Measurements from ENCODE around the gene KRTAP10-3. TPM values are rescaled to one million over a fixed set of nuclear protein-coding genes. Genes with fewer than 3 reads are reported as not detected.
"Not testable (repeated sequence)": the region's sequence is repeated elsewhere in the genome, so short reads cannot be mapped to it uniquely, and the experiment has no call there.

The KRTAP10-3 gene
- total RNA-seq, 1 experiment from 2014 or later = not detected

DNA sequence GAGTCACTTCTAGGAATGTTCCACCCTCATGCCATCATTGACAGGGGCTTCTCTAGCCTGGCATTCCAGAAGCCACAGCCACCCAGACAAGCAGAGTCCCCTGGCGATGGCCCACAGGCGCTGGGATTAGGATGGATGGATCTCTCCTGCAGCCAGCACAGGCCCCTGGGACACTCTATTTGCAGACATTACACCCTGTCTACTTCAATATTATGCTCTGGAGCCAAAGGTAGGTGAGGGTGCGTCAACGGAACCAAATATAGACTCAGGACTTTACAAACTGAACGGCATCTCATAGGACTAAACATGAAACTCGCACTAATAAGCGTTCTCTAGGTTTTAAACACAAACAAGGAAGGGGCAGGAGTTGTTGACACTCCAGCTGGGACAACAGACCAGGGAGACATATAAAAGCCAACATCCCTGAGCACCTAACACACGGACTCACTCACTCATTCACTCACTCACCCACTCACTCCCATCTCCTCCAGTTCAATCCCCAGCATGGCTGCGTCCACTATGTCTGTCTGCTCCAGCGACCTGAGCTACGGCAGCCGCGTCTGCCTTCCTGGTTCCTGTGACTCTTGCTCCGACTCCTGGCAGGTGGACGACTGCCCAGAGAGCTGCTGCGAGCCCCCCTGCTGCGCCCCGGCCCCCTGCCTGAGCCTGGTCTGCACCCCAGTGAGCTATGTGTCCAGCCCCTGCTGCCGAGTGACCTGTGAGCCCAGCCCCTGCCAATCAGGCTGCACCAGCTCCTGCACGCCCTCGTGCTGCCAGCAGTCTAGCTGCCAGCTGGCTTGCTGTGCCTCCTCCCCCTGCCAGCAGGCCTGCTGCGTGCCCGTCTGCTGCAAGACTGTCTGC is 41.8 kb upstream of the KRTAP10-3 start, which contains the start of gene KRTAP10-7:
Gene KRTAP10-7 (plus strand): TSS at position 480 of the 861 bp plus-strand sequence. CDS start 25 bp downstream, at position 505.
- H3K27me3 ChIP-seq (replicated peaks; ENCODE audit: control insufficient read depth, insufficient read depth, low read length); H3K36me3 ChIP-seq (ENCODE audit: control insufficient read depth, insufficient read depth, low read length); H3K9me3 ChIP-seq; POLR2A ChIA-PET; H3K36me3 Mint-ChIP-seq (ENCODE audit: insufficient read depth, unreplicated experiment); DNase-seq; H3K27ac Mint-ChIP-seq (ENCODE audit: unreplicated experiment); H3K4me3 ChIP-seq (ENCODE audit: low read depth, low read length); H3K4me3 Mint-ChIP-seq (ENCODE audit: unreplicated experiment); H3K4me1 ChIP-seq; intact Hi-C loops (cut with micrococcal nuclease; ENCODE audit: unreplicated experiment); H3K27me3 Mint-ChIP-seq (ENCODE audit: insufficient read depth, unreplicated experiment); H3K4me1 Mint-ChIP-seq (ENCODE audit: low read depth, unreplicated experiment); CTCF ChIA-PET; BruUV-seq (replicated peaks): not testable (repeated sequence)
- H3K9me3 Mint-ChIP-seq (ENCODE audit: unreplicated experiment) = peaks cover 18% of the 10 kb centered on the region

- H3K27me3 ChIP-seq (replicated peaks; ENCODE audit: control insufficient read depth, insufficient read depth, low read length) = no peaks in the 10 kb centered on the region
- intact Hi-C loops (cut with micrococcal nuclease; ENCODE audit: unreplicated experiment) = no loop called here
- H3K27ac Mint-ChIP-seq (ENCODE audit: unreplicated experiment) = no peak overlapping the region
- BruUV-seq (replicated peaks) = no TSS peak
- peaks cover 8% of the 10 kb centered on the region for H3K27me3 Mint-ChIP-seq (ENCODE audit: insufficient read depth, unreplicated experiment)
- TF ChIP-seq, protein P1, sequence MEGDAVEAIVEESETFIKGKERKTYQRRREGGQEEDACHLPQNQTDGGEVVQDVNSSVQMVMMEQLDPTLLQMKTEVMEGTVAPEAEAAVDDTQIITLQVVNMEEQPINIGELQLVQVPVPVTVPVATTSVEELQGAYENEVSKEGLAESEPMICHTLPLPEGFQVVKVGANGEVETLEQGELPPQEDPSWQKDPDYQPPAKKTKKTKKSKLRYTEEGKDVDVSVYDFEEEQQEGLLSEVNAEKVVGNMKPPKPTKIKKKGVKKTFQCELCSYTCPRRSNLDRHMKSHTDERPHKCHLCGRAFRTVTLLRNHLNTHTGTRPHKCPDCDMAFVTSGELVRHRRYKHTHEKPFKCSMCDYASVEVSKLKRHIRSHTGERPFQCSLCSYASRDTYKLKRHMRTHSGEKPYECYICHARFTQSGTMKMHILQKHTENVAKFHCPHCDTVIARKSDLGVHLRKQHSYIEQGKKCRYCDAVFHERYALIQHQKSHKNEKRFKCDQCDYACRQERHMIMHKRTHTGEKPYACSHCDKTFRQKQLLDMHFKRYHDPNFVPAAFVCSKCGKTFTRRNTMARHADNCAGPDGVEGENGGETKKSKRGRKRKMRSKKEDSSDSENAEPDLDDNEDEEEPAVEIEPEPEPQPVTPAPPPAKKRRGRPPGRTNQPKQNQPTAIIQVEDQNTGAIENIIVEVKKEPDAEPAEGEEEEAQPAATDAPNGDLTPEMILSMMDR (IDR thresholded peaks at IDR 0.05; ENCODE audit: insufficient read depth in 1 of 2, low read depth in 1 of 2, low read length in 1 of 2, severe bottlenecking in 1 of 2, unreplicated experiment in 1 of 2) = no peak
- peaks cover 7% of the 10 kb centered on the region for H3K4me1 Mint-ChIP-seq (ENCODE audit: low read depth, unreplicated experiment)
- no peak overlapping the region for H3K4me3 ChIP-seq (ENCODE audit: low read depth, low read length)
- H3K9me3 Mint-ChIP-seq (ENCODE audit: unreplicated experiment) = peaks cover 18% of the 10 kb centered on the region
- no peak for DNase-seq
- no peaks in the 10 kb centered on the region for H3K36me3 ChIP-seq (ENCODE audit: control insufficient read depth, insufficient read depth, low read length)
- no peaks in the 10 kb centered on the region for H3K9me3 ChIP-seq
- no peaks in the 10 kb centered on the region for H3K36me3 Mint-ChIP-seq (ENCODE audit: insufficient read depth, unreplicated experiment)
- POLR2A ChIA-PET = no interaction called here
- no peaks in the 10 kb centered on the region for H3K4me1 ChIP-seq
- CTCF ChIA-PET = no interaction called here
- H3K4me3 Mint-ChIP-seq (ENCODE audit: unreplicated experiment) = no peak overlapping the region
These were observed 40.9 kb upstream of the KRTAP10-3 start for GRCh38 chr21:44599264-44600029.

GRCh38 chr21:44598061-44598460 is 39.5 kb upstream of the KRTAP10-3 start:
- Histone ChIP-seq H3K4me1 (no peaks in the 10 kb centered on the region), H3K36me3 (ENCODE audit: control insufficient read depth, insufficient read depth, low read length) (no peaks in the 10 kb centered on the region), H3K4me3 (ENCODE audit: low read depth, low read length) (no peak overlapping the region), H3K9me3 (no peaks in the 10 kb centered on the region), H3K27me3 (replicated peaks; ENCODE audit: control insufficient read depth, insufficient read depth, low read length) (no peaks in the 10 kb centered on the region)
- CTCF ChIA-PET = no interaction called here
- Mint-ChIP-seq H3K4me3 (ENCODE audit: unreplicated experiment) (no peak overlapping the region), H3K4me1 (ENCODE audit: low read depth, unreplicated experiment) (peaks cover 7% of the 10 kb centered on the region), H3K27ac (ENCODE audit: unreplicated experiment) (no peak overlapping the region), H3K36me3 (ENCODE audit: insufficient read depth, unreplicated experiment) (no peaks in the 10 kb centered on the region), H3K9me3 (ENCODE audit: unreplicated experiment) (peaks cover 18% of the 10 kb centered on the region), H3K27me3 (ENCODE audit: insufficient read depth, unreplicated experiment) (peaks cover 8% of the 10 kb centered on the region)
- no TSS peak for BruUV-seq (replicated peaks)
- intact Hi-C loops (cut with micrococcal nuclease; ENCODE audit: unreplicated experiment) = no loop called here
- TF ChIP-seq, protein P1 (IDR thresholded peaks at IDR 0.05; ENCODE audit: insufficient read depth in 1 of 2, low read depth in 1 of 2, low read length in 1 of 2, severe bottlenecking in 1 of 2, unreplicated experiment in 1 of 2) = no peak
- POLR2A ChIA-PET = no interaction called here
- no peak for DNase-seq
